ENCODE measurements around the gene PPP1R1B. TPM values are rescaled to one million over a fixed set of nuclear protein-coding genes. Genes with fewer than 3 reads are reported as not detected.

The PPP1R1B gene
- total and polyA plus RNA-seq, 9 of the 15 experiments (the other 6 are each of a cell fraction or from before 2014, with no cell fraction given) = 0.07 to 0.18 (median 0.10) TPM; not detected in 4

- TF ChIP-seq CTCF (IDR thresholded peaks at IDR 0.05 in 2 of 3, conservative IDR thresholded peaks at IDR 0.05 in 1 of 3; ENCODE audit: insufficient read depth in 2 of 3, low read depth in 1 of 3, low read length in 3 of 3) (no peak), ATF1 (CRISPR knock-in tag; IDR thresholded peaks at IDR 0.05) (no peak), ATF1 (tag; IDR thresholded peaks at IDR 0.05) (no peak), ZNF311 (CRISPR knock-in tag; IDR thresholded peaks at IDR 0.05) (no peak), NR0B1 (IDR thresholded peaks at IDR 0.05; ENCODE audit: partially characterized antibody) (no peak), SIRT6 (IDR thresholded peaks at IDR 0.05; ENCODE audit: low read depth, low read length) (no peak)
Measured at GRCh38 chr17:39607851-39608130, 19.0 kb upstream of the PPP1R1B start, which contains the start of gene NEUROD2 (continued).

GRCh38 chr17:39608142-39608981 is 18.4 kb upstream of the PPP1R1B start:
- TF ChIP-seq NFIC (IDR thresholded peaks at IDR 0.05) (peak; percentile 89), CBX5 (IDR thresholded peaks at IDR 0.05; ENCODE audit: borderline replicate concordance, low read depth) (no peak)
- Histone ChIP-seq H3K27me3 (ENCODE audit: control insufficient read depth in 2 of 2, insufficient read depth in 2 of 2, low read length in 2 of 2) (peaks cover 18 to 33% of the 10 kb centered on the region in 2 experiments), H3K36me3 (ENCODE audit: control insufficient read depth, insufficient read depth, low read length) (no peaks in the 10 kb centered on the region), H3K9ac (ENCODE audit: insufficient read depth in 1 of 2, low read depth in 2 of 2, low read length in 2 of 2) (no peak overlapping the region), H3K79me2 (ENCODE audit: control insufficient read depth, insufficient read depth, low read length) (no peaks in the 10 kb centered on the region), H3K4me1 (replicated peaks in 1 of 2; ENCODE audit: control insufficient read depth in 2 of 2, insufficient read depth in 2 of 2, low read length in 2 of 2) (peaks cover 4 to 52% of the 10 kb centered on the region in 2 experiments; a peak in 3 of 5 replicates), H3K27ac (ENCODE audit: extremely low read depth, low read depth, low read length) (no peak overlapping the region), H3K4me2 (ENCODE audit: insufficient read depth, low read length) (no peak overlapping the region), H3K9me3 (replicated peaks; ENCODE audit: control insufficient read depth, insufficient read depth, low read depth, low read length) (no peaks in the 10 kb centered on the region), H4K20me1 (replicated peaks; ENCODE audit: control insufficient read depth, insufficient read depth, low read length) (0 out of 2 replicates have a peak, but pooled peaks cover 9% of the 10 kb centered on the region), H2AFZ (ENCODE audit: low read depth, low read length) (no peak overlapping the region), H3K9me1 (ENCODE audit: control insufficient read depth, insufficient read depth, low read length) (no peaks in the 10 kb centered on the region), H3K4me3 (no peak overlapping the region)
- CTCF ChIA-PET (ENCODE audit: low intra/inter-chr PET ratio) = interaction anchor here (0.6 kb wide), 1 partner anchor 66 kb away, joined by 5 read pairs; no protein-coding TSS in a partner anchor
- 6% methylated on average over 10 of the region's 15 CpGs for WGBS (ENCODE audit: insufficient coverage, low coverage, missing lambda C conversion rate)
- no TSS peak for BruUV-seq (replicated peaks)
- in situ Hi-C loops (cut with MboI) (no loop called here), intact Hi-C loops (cut with micrococcal nuclease) (no loop called here)
- DNase-seq (ENCODE audit: extremely low read depth in 1 of 4, low spot score in 3 of 4) = peak in 3 of 4 experiments; percentile 31 to 55 (median 53)
- no peak for FAIRE-seq
- peak; percentile 50 for ATAC-seq
- POLR2A ChIA-PET = interaction anchor here (0.6 kb wide), 1 partner anchor 16 kb away, joined by 4 read pairs; no protein-coding TSS in a partner anchor
